Liver (tissue), 3 donors: Measurements from ENCODE around the gene PBX4.
"Not testable (repeated sequence)": the region's sequence is repeated elsewhere in the genome, so short reads cannot be mapped to it uniquely, and the experiment has no call there.

Source experiments
- CTCF ChIP-seq: fragments of 150-350 bp; IDR thresholded peaks from 2 replicates; pipeline ENCODE4 v1.5.1; 2017; ENCODE audit warnings: improper control_type of control experiment, low read depth, low read length; ENCODE audit not compliant: missing input control
- GABPA ChIP-seq, 2 donors: IDR thresholded peaks in 1 of 2; conservative IDR thresholded peaks in 1 of 2; 2 replicates each; pipeline ENCODE4 v1.6.1; 2016; ENCODE audit warnings: antibody characterized with exemption in 2 of 2, mild to moderate bottlenecking in 1 of 2, moderate library complexity in 1 of 2
- HNF4A ChIP-seq, 2 donors: conservative IDR thresholded peaks; 2 replicates each; pipeline ENCODE4 v1.6.1; 2016; ENCODE audit warnings: antibody characterized with exemption in 2 of 2, mild to moderate bottlenecking in 2 of 2
- HNF4G ChIP-seq: IDR thresholded peaks from 2 replicates; pipeline ENCODE4 v1.6.1; 2016; ENCODE audit warnings: antibody characterized with exemption
- JUND ChIP-seq, 2 donors: IDR thresholded peaks; 2 replicates each; pipeline ENCODE4 v1.6.1; 2016; ENCODE audit warnings: antibody characterized with exemption in 2 of 2
- RAD21 ChIP-seq, 2 donors: IDR thresholded peaks; 2 replicates each; pipeline ENCODE4 v1.6.1; 2016; ENCODE audit warnings: antibody characterized with exemption in 2 of 2, mild to moderate bottlenecking in 2 of 2
- REST ChIP-seq: IDR thresholded peaks from 2 replicates; pipeline ENCODE4 v1.6.1; 2016; ENCODE audit warnings: antibody characterized with exemption, mild to moderate bottlenecking
- RXRA ChIP-seq, 2 donors: IDR thresholded peaks; 2 replicates each; pipeline ENCODE4 v1.6.1; 2017 to 2018; ENCODE audit warnings: antibody characterized with exemption in 2 of 2, mild to moderate bottlenecking in 1 of 2
- SP1 ChIP-seq: IDR thresholded peaks from 2 replicates; pipeline ENCODE4 v1.6.1; 2018; ENCODE audit warnings: antibody characterized with exemption, mild to moderate bottlenecking
- TAF1 ChIP-seq: conservative IDR thresholded peaks from 2 replicates; pipeline ENCODE4 v1.6.1; 2016; ENCODE audit warnings: antibody characterized with exemption, mild to moderate bottlenecking
- YY1 ChIP-seq: IDR thresholded peaks from 2 replicates; pipeline ENCODE4 v1.6.1; 2016; ENCODE audit warnings: antibody characterized with exemption, mild to moderate bottlenecking
- TF ChIP-seq, protein P1 (sequence below): IDR thresholded peaks from 2 replicates; pipeline ENCODE4 v1.6.1; 2016; ENCODE audit warnings: antibody characterized with exemption
- TF ChIP-seq, protein P2 (sequence below): IDR thresholded peaks from 2 replicates; pipeline ENCODE4 v1.6.1; 2016; ENCODE audit warnings: antibody characterized with exemption
- donor health status: healthy.
- donor health status: healthy.

DNA sequence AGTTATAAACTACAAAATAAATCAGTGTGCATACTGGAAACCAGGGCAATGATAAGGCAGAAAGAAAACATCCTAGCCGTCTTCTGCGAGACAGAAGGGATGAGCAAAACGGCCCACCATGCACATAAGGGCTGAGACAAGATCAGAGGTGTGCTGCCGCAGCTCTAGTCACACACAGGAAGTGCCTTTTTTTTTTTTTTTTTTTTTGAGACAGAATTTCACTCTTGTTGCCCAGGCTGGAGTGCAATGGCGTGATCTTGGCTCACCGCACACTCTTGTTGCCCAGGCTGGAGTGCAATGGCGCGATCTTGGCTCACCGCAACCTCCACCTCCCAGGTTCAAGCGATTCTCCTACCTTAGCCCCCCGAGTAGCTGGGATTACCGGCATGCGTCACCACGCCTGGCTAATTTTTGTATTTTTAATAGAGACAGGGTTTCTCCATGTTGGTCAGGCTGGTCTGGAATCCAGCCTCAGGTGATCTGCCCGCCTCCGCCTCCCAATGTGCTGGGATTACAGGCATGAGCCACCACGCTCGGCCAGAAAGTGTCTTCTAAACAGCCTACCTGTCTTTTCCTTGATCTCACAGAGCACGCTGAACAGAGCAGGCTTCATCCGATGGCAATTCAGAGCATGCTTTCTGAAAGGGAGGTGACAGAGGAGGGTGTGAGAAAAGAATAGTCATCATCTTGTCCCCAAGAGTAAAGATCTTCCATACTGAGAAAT lies 19.6 kb downstream of the PBX4 start:
- not testable (repeated sequence) for TF ChIP-seq CTCF; GABPA (IDR thresholded peaks at IDR 0.05 in 1 of 2, conservative IDR thresholded peaks at IDR 0.05 in 1 of 2); YY1; REST; RXRA (IDR thresholded peaks at IDR 0.05); HNF4G; TAF1; SP1; RAD21 (IDR thresholded peaks at IDR 0.05); JUND (IDR thresholded peaks at IDR 0.05); HNF4A (conservative IDR thresholded peaks at IDR 0.05)
- TF ChIP-seq, protein P1, sequence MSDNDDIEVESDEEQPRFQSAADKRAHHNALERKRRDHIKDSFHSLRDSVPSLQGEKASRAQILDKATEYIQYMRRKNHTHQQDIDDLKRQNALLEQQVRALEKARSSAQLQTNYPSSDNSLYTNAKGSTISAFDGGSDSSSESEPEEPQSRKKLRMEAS = not testable (repeated sequence)
- TF ChIP-seq, protein P2, sequence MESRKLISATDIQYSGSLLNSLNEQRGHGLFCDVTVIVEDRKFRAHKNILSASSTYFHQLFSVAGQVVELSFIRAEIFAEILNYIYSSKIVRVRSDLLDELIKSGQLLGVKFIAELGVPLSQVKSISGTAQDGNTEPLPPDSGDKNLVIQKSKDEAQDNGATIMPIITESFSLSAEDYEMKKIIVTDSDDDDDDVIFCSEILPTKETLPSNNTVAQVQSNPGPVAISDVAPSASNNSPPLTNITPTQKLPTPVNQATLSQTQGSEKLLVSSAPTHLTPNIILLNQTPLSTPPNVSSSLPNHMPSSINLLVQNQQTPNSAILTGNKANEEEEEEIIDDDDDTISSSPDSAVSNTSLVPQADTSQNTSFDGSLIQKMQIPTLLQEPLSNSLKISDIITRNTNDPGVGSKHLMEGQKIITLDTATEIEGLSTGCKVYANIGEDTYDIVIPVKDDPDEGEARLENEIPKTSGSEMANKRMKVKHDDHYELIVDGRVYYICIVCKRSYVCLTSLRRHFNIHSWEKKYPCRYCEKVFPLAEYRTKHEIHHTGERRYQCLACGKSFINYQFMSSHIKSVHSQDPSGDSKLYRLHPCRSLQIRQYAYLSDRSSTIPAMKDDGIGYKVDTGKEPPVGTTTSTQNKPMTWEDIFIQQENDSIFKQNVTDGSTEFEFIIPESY = not testable (repeated sequence)
